ENCODE results near the gene IL18. TPM values are rescaled to one million over a fixed set of nuclear protein-coding genes. Genes with fewer than 3 reads are reported as not detected.

IL18 gene
- total RNA-seq, 6 experiments from 2014 or later, result 0.83 to 1.5 (median 1.2) TPM

GRCh38 chr11:112186304-112186703 lies 22.4 kb upstream of the IL18 start:
- no peaks in the 10 kb centered on the region for H3K9me3 Mint-ChIP-seq
- no peak for DNase-seq
- no peak overlapping the region for H3K27ac Mint-ChIP-seq
- H3K4me3 Mint-ChIP-seq, result no peak overlapping the region
- H3K36me3 Mint-ChIP-seq (ENCODE audit: low read depth), result peaks cover 5% of the 10 kb centered on the region; the same call in 1 of the 2 replicates
- H3K4me1 Mint-ChIP-seq (ENCODE audit: low read depth), result no peaks in the 10 kb centered on the region
- TF ChIP-seq CTCF (IDR thresholded peaks at IDR 0.05), result no peak
- H3K27me3 Mint-ChIP-seq (ENCODE audit: insufficient read depth), result peaks cover 4% of the 10 kb centered on the region; the same call in 1 of the 2 replicates

- no peaks in the 10 kb centered on the region for H3K9me3 Mint-ChIP-seq
- H3K4me3 Mint-ChIP-seq, result no peak overlapping the region
- peaks cover 4% of the 10 kb centered on the region; the same call in 1 of the 2 replicates for H3K27me3 Mint-ChIP-seq (ENCODE audit: insufficient read depth)
- no peak overlapping the region for H3K27ac Mint-ChIP-seq
- no peaks in the 10 kb centered on the region for H3K4me1 Mint-ChIP-seq (ENCODE audit: low read depth)
- TF ChIP-seq CTCF (IDR thresholded peaks at IDR 0.05), result no peak
- DNase-seq, result no peak
- peaks cover 5% of the 10 kb centered on the region; the same call in 1 of the 2 replicates for H3K36me3 Mint-ChIP-seq (ENCODE audit: low read depth)
Measured at GRCh38 chr11:112185883-112186282, 22.0 kb upstream of the IL18 start.

- H3K9me3 Mint-ChIP-seq, result no peaks in the 10 kb centered on the region
- no peak for DNase-seq
Measured at GRCh38 chr11:112182867-112183266, 19.0 kb upstream of the IL18 start.

GRCh38 chr11:112179601-112180000 lies 15.7 kb upstream of the IL18 start:
- H3K27me3 Mint-ChIP-seq (ENCODE audit: insufficient read depth), result no peaks in the 10 kb centered on the region
- no peaks in the 10 kb centered on the region for H3K9me3 Mint-ChIP-seq
- peaks cover 5% of the 10 kb centered on the region; the same call in 1 of the 2 replicates for H3K36me3 Mint-ChIP-seq (ENCODE audit: low read depth)
- H3K4me1 Mint-ChIP-seq (ENCODE audit: low read depth), result peaks cover 21% of the 10 kb centered on the region
- H3K27ac Mint-ChIP-seq, result no peak overlapping the region
- no peak overlapping the region for H3K4me3 Mint-ChIP-seq
- TF ChIP-seq CTCF (IDR thresholded peaks at IDR 0.05), result no peak
- DNase-seq, result no peak

More at GRCh38 chr11:112182867-112183266, 19.0 kb upstream of the IL18 start:
- no peak for TF ChIP-seq CTCF (IDR thresholded peaks at IDR 0.05)
- Mint-ChIP-seq H3K4me3 (no peak overlapping the region), H3K4me1 (ENCODE audit: low read depth) (no peaks in the 10 kb centered on the region), H3K27ac (no peak overlapping the region), H3K36me3 (ENCODE audit: low read depth) (peaks cover 5% of the 10 kb centered on the region; the same call in 1 of the 2 replicates), H3K27me3 (ENCODE audit: insufficient read depth) (peaks cover 4% of the 10 kb centered on the region; the same call in 1 of the 2 replicates)

- Mint-ChIP-seq H3K4me3 (no peak overlapping the region), H3K36me3 (ENCODE audit: low read depth) (peaks cover 5% of the 10 kb centered on the region; the same call in 1 of the 2 replicates), H3K9me3 (no peaks in the 10 kb centered on the region), H3K27ac (no peak overlapping the region), H3K27me3 (ENCODE audit: insufficient read depth) (no peaks in the 10 kb centered on the region), H3K4me1 (ENCODE audit: low read depth) (peaks cover 24% of the 10 kb centered on the region)
- DNase-seq, result no peak
- TF ChIP-seq CTCF (IDR thresholded peaks at IDR 0.05), result no peak
Measured at GRCh38 chr11:112178936-112179335, 15.0 kb upstream of the IL18 start.

Data from HFFc6 (cell line).